LNCaP clone FGC (cell line): ENCODE data around the gene SLC45A2.

ENCODE experiments used
- DNase-seq: peaks from one replicate; pipeline ENCODE4 v3.0.0-alpha.2; 2011; ENCODE audit warnings: low read depth
- H3K4me3 ChIP-seq: 2 replicates; pipeline ENCODE4 v1.5.1; 2011; ENCODE audit warnings: mild to moderate bottlenecking, low read depth, low read length, control low read depth
- CTCF ChIP-seq: IDR thresholded peaks from 2 replicates; pipeline ENCODE4 v1.5.1; 2012; ENCODE audit warnings: mild to moderate bottlenecking; ENCODE audit not compliant: control insufficient read depth, insufficient read depth; ENCODE audit errors: extremely low read depth

SLC45A2 gene

DNA sequence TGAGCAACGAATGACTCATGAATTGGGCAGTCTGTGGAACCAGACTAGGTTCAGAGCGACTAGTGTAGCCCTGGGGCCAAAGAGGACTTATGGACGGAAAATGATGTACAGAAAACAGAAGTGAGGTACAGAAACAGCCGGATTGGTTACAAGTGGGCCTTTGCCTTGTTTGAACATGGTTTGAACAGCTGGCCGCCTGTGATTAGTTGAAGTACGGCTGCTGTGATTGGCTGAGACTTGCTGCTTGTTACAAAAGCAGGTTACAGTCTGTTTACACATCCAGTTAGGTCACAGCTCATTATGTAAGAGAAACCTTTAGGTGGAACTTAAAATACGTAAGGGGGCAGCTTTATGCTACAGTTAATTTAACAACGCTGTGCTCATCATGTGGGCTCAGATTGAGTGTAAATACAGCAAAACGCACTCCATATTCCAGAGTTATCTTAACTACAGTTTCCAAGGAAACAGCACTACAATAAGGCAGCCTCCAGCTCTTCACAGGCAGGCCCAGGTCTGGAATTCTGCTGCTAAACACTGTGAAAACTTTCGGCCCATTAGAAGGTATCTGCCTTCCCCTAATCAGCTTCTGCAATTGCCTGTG is 16.8 kb upstream of the SLC45A2 start:
- H3K4me3 ChIP-seq, result no peak overlapping the region
- DNase-seq, result peak; percentile 56
- TF ChIP-seq CTCF, result no peak

GRCh38 chr5:33999978-34000377 is 15.5 kb upstream of the SLC45A2 start:
- no peak for TF ChIP-seq CTCF
- no peak for DNase-seq
- H3K4me3 ChIP-seq, result no peak overlapping the region

- peak; percentile 93 for DNase-seq
- TF ChIP-seq CTCF, result peak; percentile 73
- no peak overlapping the region for H3K4me3 ChIP-seq
These were observed 13.0 kb upstream of the SLC45A2 start for GRCh38 chr5:33997331-33997983.

GRCh38 chr5:33995865-33996264 is 11.4 kb upstream of the SLC45A2 start:
- no peak overlapping the region for H3K4me3 ChIP-seq
- no peak for TF ChIP-seq CTCF
- DNase-seq, result no peak

GRCh38 chr5:33994845-33995244 is 10.4 kb upstream of the SLC45A2 start:
- no peak for DNase-seq
- no peak overlapping the region for H3K4me3 ChIP-seq
- TF ChIP-seq CTCF, result no peak

GRCh38 chr5:33992864-33993263 is 8.4 kb upstream of the SLC45A2 start:
- no peak for TF ChIP-seq CTCF
- DNase-seq, result no peak
- H3K4me3 ChIP-seq, result no peak overlapping the region

DNA sequence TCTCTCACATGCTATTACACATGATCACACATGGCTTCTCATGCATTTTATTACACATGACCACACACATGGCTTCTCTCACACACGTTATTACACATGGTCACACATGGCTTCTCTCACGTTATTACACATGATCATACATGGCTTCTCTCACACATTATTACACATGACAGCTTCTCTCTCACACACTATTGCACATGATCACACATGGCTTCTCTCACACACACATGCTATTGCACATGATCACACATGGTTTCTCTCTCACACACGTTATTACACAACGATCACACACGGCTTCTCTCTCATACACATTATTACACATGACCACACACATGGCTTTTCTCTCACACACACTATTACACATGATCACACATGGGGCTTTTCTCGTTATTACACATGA is 954 bp upstream of the SLC45A2 start:
- H3K4me3 ChIP-seq, result no peak overlapping the region
- no peak for DNase-seq

More for the DNA sequence above, 954 bp upstream of the SLC45A2 start:
- TF ChIP-seq CTCF, result no peak
